ENCODE measurements around the gene ADM.

DNA sequence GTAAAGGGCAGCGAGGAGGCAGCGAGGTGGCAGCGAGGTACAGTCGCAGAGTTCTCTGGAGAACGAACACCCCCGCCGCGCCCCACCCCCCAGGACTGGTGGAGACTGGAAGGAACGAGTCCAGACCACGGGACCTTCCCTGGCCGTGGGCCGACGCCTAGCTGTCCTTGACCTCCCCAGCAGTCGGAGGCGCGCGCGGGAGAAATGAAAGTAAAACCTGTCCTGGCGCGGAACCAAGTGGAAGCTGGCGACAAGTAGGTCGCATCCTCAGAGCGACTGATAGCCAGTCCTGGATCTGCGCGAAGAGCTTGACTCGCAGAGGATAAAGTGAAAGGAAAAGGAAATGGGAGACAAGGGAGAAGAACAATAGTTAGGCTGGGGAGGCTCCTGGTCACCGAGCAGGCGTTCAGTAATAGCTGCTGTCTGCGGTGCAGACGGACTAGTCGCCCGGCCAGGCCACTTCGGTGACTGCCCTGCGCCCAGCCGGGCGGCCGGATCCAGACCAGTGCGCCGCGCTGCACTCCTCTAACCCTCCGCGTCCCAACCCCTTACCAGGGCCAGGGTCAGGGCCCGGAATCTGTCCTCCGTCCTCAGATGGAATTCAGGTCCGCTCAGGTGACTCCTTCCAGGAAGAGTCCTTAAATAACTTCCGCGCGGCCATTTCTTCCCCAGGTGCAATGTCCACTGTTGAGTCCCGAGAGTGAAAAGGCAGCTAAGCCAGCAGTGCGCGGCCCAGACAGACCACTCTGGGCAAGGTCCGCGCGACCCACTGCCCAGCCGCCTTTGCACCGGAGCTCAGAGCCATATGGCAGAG lies 1.9 kb upstream of the ADM start:
- TF ChIP-seq, protein P1, sequence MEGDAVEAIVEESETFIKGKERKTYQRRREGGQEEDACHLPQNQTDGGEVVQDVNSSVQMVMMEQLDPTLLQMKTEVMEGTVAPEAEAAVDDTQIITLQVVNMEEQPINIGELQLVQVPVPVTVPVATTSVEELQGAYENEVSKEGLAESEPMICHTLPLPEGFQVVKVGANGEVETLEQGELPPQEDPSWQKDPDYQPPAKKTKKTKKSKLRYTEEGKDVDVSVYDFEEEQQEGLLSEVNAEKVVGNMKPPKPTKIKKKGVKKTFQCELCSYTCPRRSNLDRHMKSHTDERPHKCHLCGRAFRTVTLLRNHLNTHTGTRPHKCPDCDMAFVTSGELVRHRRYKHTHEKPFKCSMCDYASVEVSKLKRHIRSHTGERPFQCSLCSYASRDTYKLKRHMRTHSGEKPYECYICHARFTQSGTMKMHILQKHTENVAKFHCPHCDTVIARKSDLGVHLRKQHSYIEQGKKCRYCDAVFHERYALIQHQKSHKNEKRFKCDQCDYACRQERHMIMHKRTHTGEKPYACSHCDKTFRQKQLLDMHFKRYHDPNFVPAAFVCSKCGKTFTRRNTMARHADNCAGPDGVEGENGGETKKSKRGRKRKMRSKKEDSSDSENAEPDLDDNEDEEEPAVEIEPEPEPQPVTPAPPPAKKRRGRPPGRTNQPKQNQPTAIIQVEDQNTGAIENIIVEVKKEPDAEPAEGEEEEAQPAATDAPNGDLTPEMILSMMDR (IDR thresholded peaks at IDR 0.05) = no peak
- no peak for TF ChIP-seq ZC3H11A (IDR thresholded peaks at IDR 0.05)
- TF ChIP-seq, protein P2, sequence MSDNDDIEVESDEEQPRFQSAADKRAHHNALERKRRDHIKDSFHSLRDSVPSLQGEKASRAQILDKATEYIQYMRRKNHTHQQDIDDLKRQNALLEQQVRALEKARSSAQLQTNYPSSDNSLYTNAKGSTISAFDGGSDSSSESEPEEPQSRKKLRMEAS (IDR thresholded peaks at IDR 0.05) = peak; percentile 68
- no peak for TF ChIP-seq POLR2A (IDR thresholded peaks at IDR 0.05; ENCODE audit: low read length)
- TF ChIP-seq MYC (IDR thresholded peaks at IDR 0.05; ENCODE audit: borderline replicate concordance, low read length) = no peak

Measured in A549 (cell line).